Spinal cord (tissue), 10 donors: ENCODE results near the gene ARHGAP15. TPM values are rescaled to one million over a fixed set of nuclear protein-coding genes. Genes with fewer than 3 reads are reported as not detected.
A peak's percentile ranks its signal among the peaks of the same experiment; 100 is the strongest.

Source experiments
- DNase-seq, 6 donors: peaks; one replicate each; pipeline versions ENCODE4 v3.0.0 to v3.0.0-alpha.2; 2013 to 2015; ENCODE audit warnings: low spot score in 6 of 6, low read depth in 4 of 6
- H3K27ac ChIP-seq: one replicate; pipeline ENCODE4 v1.5.1; 2013; ENCODE audit warnings: low read depth, low read length, control low read depth
- H3K27me3 ChIP-seq: one replicate; pipeline ENCODE4 v1.6.1; 2013; ENCODE audit warnings: low read length; ENCODE audit not compliant: control insufficient read depth, insufficient read depth
- H3K36me3 ChIP-seq: one replicate; pipeline ENCODE4 v1.6.1; 2013; ENCODE audit warnings: low read length; ENCODE audit not compliant: control insufficient read depth, insufficient read depth
- H3K4me1 ChIP-seq: one replicate; pipeline ENCODE4 v1.6.1; 2013; ENCODE audit warnings: low read length; ENCODE audit not compliant: control insufficient read depth, insufficient read depth
- H3K4me3 ChIP-seq: one replicate; pipeline ENCODE4 v1.5.1; 2013; ENCODE audit warnings: low read depth, low read length, control low read depth
- H3K9me3 ChIP-seq: one replicate; pipeline ENCODE4 v1.6.1; 2013; ENCODE audit warnings: low read length; ENCODE audit not compliant: control insufficient read depth, insufficient read depth
- WGBS: methylation state at CpG from one replicate; pipeline ENCODE4 v1.1.5; 2013; ENCODE audit warnings: missing lambda C conversion rate; ENCODE audit not compliant: insufficient coverage; 5-methylcytosine and 5-hydroxymethylcytosine counted together
- polyA plus RNA-seq, 2 donors: library from polyadenylated mRNA; unstranded; fragments of 120-200 nt; gene quantifications; one replicate each; pipeline ENCODE4 v1.2.1, GENCODE V29; 2013; ENCODE audit not compliant: insufficient read length in 2 of 2
- total RNA-seq, 2 donors: library from RNA; depleted of rRNA in 1 of 2; stranded (reverse); fragments of 120-200 nt in 1 of 2; fragments of >200 nt in 1 of 2; gene quantifications; one replicate each; pipeline versions ENCODE4 v1.2.3 to v1.2.4, GENCODE V29; 2013 to 2014
- donor health status: healthy.

Gene ARHGAP15
- total and polyA plus RNA-seq, 4 donors, result 6.3 to 53.1 (median 12.5) TPM

DNA sequence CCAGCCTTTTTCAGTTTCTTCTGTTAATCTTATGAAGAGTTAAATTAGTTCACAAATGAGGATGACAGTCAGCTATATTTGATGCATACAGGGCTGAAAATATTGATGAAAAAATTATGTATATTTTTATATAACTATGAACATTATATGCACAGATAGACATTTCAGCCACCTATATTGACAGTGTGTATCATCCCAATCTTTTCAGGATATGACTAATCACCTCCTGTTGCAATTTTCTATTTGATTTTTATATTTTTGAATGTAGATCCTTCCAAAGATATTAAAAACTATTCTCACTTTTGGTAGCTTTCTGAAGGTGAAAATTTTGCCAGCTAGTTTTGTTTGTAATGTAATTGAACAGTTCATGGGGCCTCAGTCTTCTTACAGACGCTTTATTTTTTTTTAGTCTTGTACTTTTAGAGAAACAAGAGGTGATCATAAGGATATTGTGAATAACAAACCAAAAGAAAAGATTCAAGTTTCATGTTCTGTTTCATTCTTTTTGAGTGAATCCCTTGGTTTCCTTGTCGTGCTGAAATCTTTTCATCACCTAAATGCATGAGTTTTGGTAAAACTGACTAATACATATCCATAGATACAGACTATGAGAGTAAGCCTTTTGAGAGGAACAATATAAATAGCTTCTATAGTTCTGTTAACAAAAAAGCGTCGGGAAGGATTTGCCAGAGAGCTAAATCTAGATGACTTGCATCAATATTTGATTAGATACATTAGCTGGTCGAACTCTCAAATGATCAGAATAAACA is 123.1 kb downstream of the ARHGAP15 start:
- no peak overlapping the region for H3K4me3 ChIP-seq
- H3K27me3 ChIP-seq, result no peaks in the 10 kb centered on the region
- H3K36me3 ChIP-seq, result no peaks in the 10 kb centered on the region
- H3K9me3 ChIP-seq, result no peaks in the 10 kb centered on the region
- DNase-seq, result no peak
- H3K4me1 ChIP-seq, result no peaks in the 10 kb centered on the region
- WGBS, result no CpG with 5 or more reads among the region's 5 CpGs
- H3K27ac ChIP-seq, result no peak overlapping the region

DNA sequence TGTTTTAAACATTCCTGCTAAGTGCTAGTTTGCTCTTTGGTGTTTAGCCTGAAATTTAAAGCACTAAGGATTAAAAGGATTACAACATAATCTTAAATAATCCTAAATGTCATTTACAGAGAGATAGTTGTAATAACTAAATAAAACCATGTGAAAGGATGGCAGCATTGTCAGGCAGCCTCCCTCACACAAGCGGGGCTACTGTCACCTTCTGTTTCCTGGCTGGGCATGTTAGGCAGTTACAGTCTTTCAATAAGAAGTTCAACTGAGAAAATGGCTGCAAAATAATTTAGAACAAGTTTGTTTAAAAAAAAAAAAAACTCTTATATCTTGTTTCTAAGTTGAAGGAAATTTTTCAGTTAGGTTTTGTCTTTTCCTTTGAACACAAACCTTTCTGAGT is 124.9 kb downstream of the ARHGAP15 start:
- H3K27ac ChIP-seq, result no peak overlapping the region
- WGBS, result no CpG with 5 or more reads among the region's 1 CpG

DNA sequence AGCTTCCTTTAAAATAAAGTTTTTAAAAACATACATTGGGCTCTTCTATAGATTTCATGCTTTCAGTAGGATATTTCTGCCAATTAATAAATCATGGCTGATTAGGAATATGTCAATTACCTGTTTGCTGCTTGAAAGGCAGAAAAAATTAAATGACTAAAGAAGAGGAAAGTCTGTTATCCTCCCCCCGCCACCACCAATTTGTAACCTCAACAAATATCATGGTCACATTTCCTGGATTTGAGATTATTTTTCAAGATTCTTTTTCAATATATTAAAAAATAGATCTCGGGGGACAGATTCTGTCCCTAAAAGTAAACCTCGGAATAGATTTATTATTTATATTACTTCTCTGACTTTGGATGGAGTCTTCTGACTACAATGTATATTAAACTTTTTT is 125.9 kb downstream of the ARHGAP15 start:
- Histone ChIP-seq H3K4me3 (no peak overlapping the region), H3K9me3 (no peaks in the 10 kb centered on the region), H3K27ac (no peak overlapping the region), H3K4me1 (no peaks in the 10 kb centered on the region), H3K36me3 (no peaks in the 10 kb centered on the region), H3K27me3 (no peaks in the 10 kb centered on the region)
- no CpG with 5 or more reads among the region's 3 CpGs for WGBS
- no peak for DNase-seq

More for the DNA sequence above, 124.9 kb downstream of the ARHGAP15 start:
- no peak for DNase-seq
- Histone ChIP-seq H3K36me3 (no peaks in the 10 kb centered on the region), H3K27me3 (no peaks in the 10 kb centered on the region), H3K4me1 (no peaks in the 10 kb centered on the region), H3K9me3 (no peaks in the 10 kb centered on the region), H3K4me3 (no peak overlapping the region)

DNA sequence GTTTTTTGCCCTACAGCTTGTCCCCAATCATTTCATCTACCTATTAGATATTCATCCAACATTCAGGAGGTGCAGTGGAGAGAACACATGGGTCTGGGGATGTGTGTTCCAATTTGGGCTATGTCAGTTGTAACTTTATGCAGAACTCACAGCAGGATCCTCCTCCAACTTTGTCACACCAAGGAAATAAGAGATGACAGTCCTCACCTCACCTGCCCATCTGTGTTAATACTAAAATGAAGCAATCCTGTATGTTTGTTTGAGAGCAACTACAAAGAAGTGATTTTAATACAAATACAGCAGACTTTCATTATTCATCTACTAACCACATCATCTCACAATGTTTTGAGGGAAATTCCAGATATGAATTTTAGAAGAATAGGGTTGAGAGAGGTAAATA is 126.7 kb downstream of the ARHGAP15 start:
- H3K27me3 ChIP-seq, result no peaks in the 10 kb centered on the region
- no peaks in the 10 kb centered on the region for H3K9me3 ChIP-seq
- no peak overlapping the region for H3K27ac ChIP-seq
- DNase-seq, result no peak
- H3K4me3 ChIP-seq, result no peak overlapping the region
- no peaks in the 10 kb centered on the region for H3K4me1 ChIP-seq
- no peaks in the 10 kb centered on the region for H3K36me3 ChIP-seq

DNA sequence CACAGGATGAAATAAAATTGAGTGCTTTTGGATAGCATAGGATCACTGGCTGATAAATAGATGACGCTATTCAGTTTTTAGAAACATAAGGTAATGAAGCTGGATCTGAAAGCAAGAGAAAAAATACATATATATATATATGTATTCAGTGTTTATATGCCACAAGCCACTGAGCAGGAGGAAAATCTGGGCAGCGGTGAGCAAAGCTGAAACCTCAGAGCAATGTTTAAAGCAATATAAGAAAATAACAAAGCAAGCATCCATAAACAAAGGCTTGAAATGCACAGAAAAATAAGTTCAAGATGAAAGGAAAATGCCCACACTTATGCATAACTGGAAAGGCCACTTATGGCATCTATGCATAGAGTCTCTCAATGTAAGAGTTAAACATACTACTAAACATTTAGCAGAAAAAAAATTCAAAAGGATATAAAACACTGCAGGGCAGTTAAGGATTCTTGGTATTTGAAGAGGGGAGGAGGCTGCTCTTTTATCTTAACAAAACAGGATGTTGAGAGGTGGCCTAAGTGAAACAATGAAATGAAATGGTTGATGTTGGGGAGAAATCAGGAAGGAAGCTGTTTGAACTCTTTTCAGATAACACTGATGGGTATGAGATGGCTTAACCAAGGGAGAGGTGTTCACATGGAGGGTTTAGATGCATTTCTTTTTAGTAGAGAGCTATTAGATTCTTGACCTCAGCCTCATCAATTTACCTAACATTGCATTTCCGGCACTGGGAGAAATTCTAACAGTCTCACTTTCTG is 129.1 kb downstream of the ARHGAP15 start:
- no CpG with 5 or more reads among the region's 3 CpGs for WGBS
- Histone ChIP-seq H3K4me3 (no peak overlapping the region), H3K36me3 (no peaks in the 10 kb centered on the region)

DNA sequence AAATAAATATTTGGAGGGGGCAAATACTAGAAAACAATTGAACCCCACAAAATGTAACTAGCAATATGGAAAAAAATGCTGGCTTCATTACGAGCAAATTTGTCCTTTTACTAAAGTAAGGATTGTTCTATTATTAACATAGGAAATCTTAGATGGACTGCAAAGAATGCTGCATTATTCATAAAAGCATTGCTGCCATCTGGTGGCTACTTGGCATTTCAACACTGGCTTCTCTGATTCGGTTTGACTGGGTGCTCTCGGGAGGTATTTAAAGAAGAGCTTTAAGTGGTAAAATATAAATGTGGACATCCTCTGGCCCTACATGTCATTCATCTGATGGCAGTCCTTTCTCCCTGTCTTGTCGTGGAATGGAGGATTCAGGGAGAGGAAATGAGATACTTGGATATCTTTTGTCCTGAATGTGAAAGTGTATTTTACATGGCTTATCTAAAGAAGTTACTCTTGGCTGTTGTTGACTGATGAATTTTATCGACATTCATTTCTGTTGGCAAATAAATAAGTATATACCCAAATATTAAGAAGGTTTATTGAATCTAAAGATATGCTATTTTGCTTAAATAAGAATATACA is 130.2 kb downstream of the ARHGAP15 start:
- Histone ChIP-seq H3K36me3 (no peaks in the 10 kb centered on the region), H3K27me3 (no peaks in the 10 kb centered on the region), H3K9me3 (no peaks in the 10 kb centered on the region), H3K4me3 (peak overlapping the region; percentile 2), H3K4me1 (no peaks in the 10 kb centered on the region), H3K27ac (no peak overlapping the region)
- 0% methylated on average over 2 of the region's 5 CpGs for WGBS
- DNase-seq, result peak; percentile 46 to 94 (median 67)

More for the DNA sequence above, 129.1 kb downstream of the ARHGAP15 start:
- Histone ChIP-seq H3K9me3 (no peaks in the 10 kb centered on the region), H3K4me1 (no peaks in the 10 kb centered on the region), H3K27ac (no peak overlapping the region), H3K27me3 (no peaks in the 10 kb centered on the region)
- no peak for DNase-seq

DNA sequence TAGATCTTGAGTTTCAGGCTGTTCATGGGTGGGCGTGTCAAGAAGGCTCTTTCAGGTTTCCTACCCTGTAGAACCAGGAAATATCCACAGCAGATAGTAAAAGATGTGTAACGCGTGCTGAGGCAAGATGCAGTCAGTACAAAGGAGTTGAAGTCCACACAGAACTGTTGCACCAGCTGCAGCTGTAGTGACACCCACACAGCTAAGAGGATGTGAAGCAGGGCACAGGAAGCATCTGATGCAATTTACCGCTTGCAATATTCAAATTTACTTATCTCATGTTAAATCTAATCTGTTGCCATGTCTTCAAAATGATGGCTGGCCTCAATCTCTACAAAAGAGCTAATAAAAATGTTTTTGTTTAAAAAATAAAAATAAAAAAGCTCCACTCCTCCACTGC is 132.8 kb downstream of the ARHGAP15 start:
- no peaks in the 10 kb centered on the region for H3K36me3 ChIP-seq
- 73% methylated on average over 2 of the region's 4 CpGs for WGBS
- no peaks in the 10 kb centered on the region for H3K27me3 ChIP-seq
- no peak for DNase-seq
- H3K4me3 ChIP-seq, result no peak overlapping the region
- no peaks in the 10 kb centered on the region for H3K9me3 ChIP-seq
- no peaks in the 10 kb centered on the region for H3K4me1 ChIP-seq
- H3K27ac ChIP-seq, result no peak overlapping the region

DNA sequence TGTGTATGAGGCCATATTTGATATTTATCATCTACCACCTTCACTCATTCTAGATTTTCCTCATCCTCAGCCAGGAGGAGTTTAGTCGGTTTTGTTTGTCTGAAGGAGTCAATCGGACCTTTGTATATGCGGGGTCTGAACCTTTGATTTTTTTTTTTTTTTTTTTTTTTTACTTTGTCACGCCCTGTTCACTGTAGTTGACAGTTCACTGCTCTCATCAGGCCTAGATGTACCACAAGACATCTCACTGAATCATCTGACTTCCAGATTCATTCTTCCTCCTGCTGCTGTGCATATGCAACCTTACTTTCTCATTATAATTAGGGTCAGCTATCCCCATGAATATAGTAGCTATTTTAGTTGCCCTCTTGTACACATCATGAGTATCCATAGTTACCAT is 133.2 kb downstream of the ARHGAP15 start:
- H3K9me3 ChIP-seq, result no peaks in the 10 kb centered on the region
- H3K4me3 ChIP-seq, result no peak overlapping the region
- no peaks in the 10 kb centered on the region for H3K36me3 ChIP-seq
- no peaks in the 10 kb centered on the region for H3K4me1 ChIP-seq
- H3K27ac ChIP-seq, result no peak overlapping the region
- no peaks in the 10 kb centered on the region for H3K27me3 ChIP-seq
- DNase-seq, result no peak
- no CpG with 5 or more reads among the region's 4 CpGs for WGBS

DNA sequence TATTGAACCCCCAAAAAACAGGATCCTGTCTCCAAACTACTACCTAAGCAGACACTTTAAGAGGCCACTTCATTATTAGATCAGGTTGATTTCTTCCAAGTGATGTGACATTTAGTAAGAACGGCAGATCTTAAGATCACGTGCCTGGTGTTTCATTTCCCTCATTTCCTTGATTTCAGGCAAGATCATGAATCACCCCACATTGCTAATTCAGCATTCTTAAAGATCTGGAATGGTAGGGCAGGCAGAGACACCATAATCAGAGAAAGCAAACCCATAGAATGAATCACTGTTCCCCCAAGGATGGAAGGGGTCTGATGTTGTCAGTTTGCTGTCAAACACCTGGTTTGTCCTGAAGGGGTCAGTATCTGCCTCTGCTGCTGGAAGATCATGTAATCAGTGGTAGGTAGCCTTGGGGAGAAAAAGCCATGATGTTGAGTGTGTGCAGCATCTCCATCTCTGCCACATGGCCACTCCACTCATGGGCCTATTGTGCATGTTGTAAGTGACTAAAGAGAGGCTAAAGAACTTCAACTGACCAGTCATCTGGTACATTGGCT is 133.9 kb downstream of the ARHGAP15 start:
- no peak for DNase-seq
- WGBS, result no CpG with 5 or more reads among the region's 2 CpGs

More for the DNA sequence above, 133.9 kb downstream of the ARHGAP15 start:
- H3K27ac ChIP-seq, result no peak overlapping the region
- no peak overlapping the region for H3K4me3 ChIP-seq
- H3K4me1 ChIP-seq, result no peaks in the 10 kb centered on the region
- H3K36me3 ChIP-seq, result no peaks in the 10 kb centered on the region
- no peaks in the 10 kb centered on the region for H3K27me3 ChIP-seq
- no peaks in the 10 kb centered on the region for H3K9me3 ChIP-seq
